BJ (cell line): ENCODE results near the gene NDUFB1. TPM values are rescaled to one million over a fixed set of nuclear protein-coding genes. Genes with fewer than 3 reads are reported as not detected.
A peak's percentile ranks its signal among the peaks of the same experiment; 100 is the strongest.

ENCODE experiments used
- CTCF ChIA-PET: fragments of 350-600 bp; formaldehyde crosslinking; extraction: SDS; loops from one replicate; lab custom pipeline; 2021; ENCODE audit warnings: antibody characterized with exemption, inconsistent platforms; lab: Yijun Ruan, JAX
- POLR2A ChIA-PET: fragments of 300-600 bp; sonication (Branson Sonifier 250); formaldehyde crosslinking; extraction: SDS; loops from one replicate; lab custom pipeline; 2021; ENCODE audit warnings: antibody characterized with exemption; lab: Charles Lee
- DNase-seq: peaks from one replicate; pipeline ENCODE4 v3.0.0-alpha.2; 2011; ENCODE audit warnings: low read depth
- H3K27me3 ChIP-seq: 2 replicates; pipeline ENCODE4 v1.6.0; 2011; ENCODE audit warnings: low read length; ENCODE audit not compliant: control insufficient read depth, insufficient read depth
- H3K36me3 ChIP-seq: 2 replicates; pipeline ENCODE4 v1.5.1; 2011; ENCODE audit warnings: low read length; ENCODE audit not compliant: control insufficient read depth, insufficient read depth
- H3K4me3 ChIP-seq: 2 replicates; pipeline ENCODE4 v1.5.1; 2011; ENCODE audit warnings: low read depth, mild to moderate bottlenecking, control low read depth, low read length
- CTCF ChIP-seq: IDR thresholded peaks from 2 replicates; pipeline ENCODE4 v1.5.1; 2011; ENCODE audit warnings: low read depth, mild to moderate bottlenecking, control low read depth, inconsistent platforms, low read length, moderate library complexity; ENCODE audit not compliant: insufficient read depth
- polyA plus RNA-seq: library from polyadenylated mRNA; depleted of rRNA; stranded (reverse); fragments of >200 nt; gene quantifications from 2 replicates; pipeline ENCODE4 v1.2.3, GENCODE V29; 2011

Gene NDUFB1
- polyA plus RNA-seq, 1 experiment, result 163 TPM

GRCh38 chr14:92108345-92109254, 12.9 kb downstream of the NDUFB1 start:
- POLR2A ChIA-PET, result no interaction called here
- no peak for DNase-seq
- no peak for TF ChIP-seq CTCF
- Histone ChIP-seq H3K27me3 (no peaks in the 10 kb centered on the region), H3K4me3 (no peak overlapping the region), H3K36me3 (no peaks in the 10 kb centered on the region)
- CTCF ChIA-PET, result interaction anchor here (0.6 to 5.5 kb wide), 3 partner anchors 11 to 537 kb away, joined by 3 to 76 read pairs (median 5); partner anchors contain the start of genes CPSF2 and NDUFB1

- CTCF ChIA-PET, result interaction anchor here (0.6 to 5.5 kb wide), 13 partner anchors 9 to 413 kb away, joined by 3 to 76 read pairs (median 3); partner anchors contain the start of genes CPSF2, NDUFB1 and TRIP11
- H3K27me3 ChIP-seq, result no peaks in the 10 kb centered on the region
- POLR2A ChIA-PET, result interaction anchor here (0.5 to 1.3 kb wide), 4 partner anchors 15 to 67 kb away, joined by 3 to 13 read pairs (median 3); partner anchors contain the start of genes CPSF2, NDUFB1 and TRIP11
- DNase-seq, result peak; percentile 80
- no peaks in the 10 kb centered on the region for H3K36me3 ChIP-seq
- peak; percentile 90 for TF ChIP-seq CTCF
- peak within 1 kb of the TSS; percentile 80 for H3K4me3 ChIP-seq
These were observed 15.2 kb downstream of the NDUFB1 start, which contains the start of gene ATXN3 for GRCh38 chr14:92106143-92106926. Gene ATXN3 (minus strand): TSS chr14:92106582. CDS start chr14:92106552, 30 bp downstream.

- no peak for TF ChIP-seq CTCF
- Histone ChIP-seq H3K27me3 (no peaks in the 10 kb centered on the region), H3K36me3 (no peaks in the 10 kb centered on the region), H3K4me3 (peak overlapping the region; percentile 80)
- CTCF ChIA-PET, result interaction anchor here (0.7 to 5.5 kb wide), 5 partner anchors 9 to 350 kb away, joined by 3 to 76 read pairs (median 3); partner anchors contain the start of genes CPSF2 and NDUFB1
- POLR2A ChIA-PET, result interaction anchor here (1.3 kb wide), 2 partner anchors 16 to 66 kb away, joined by 3 to 13 read pairs; partner anchors contain the start of genes CPSF2, NDUFB1 and TRIP11
- peak; percentile 22 for DNase-seq
These were observed 15.7 kb downstream of the NDUFB1 start for GRCh38 chr14:92105893-92106142.

- no peak for DNase-seq
- peak overlapping the region; percentile 80 for H3K4me3 ChIP-seq
- no peaks in the 10 kb centered on the region for H3K27me3 ChIP-seq
- H3K36me3 ChIP-seq, result no peaks in the 10 kb centered on the region
- ChIA-PET POLR2A (interaction anchor here (1.3 kb wide), 2 partner anchors 16 to 66 kb away, joined by 3 to 13 read pairs; partner anchors contain the start of genes CPSF2, NDUFB1 and TRIP11), CTCF (interaction anchor here (0.6 to 5.5 kb wide), 5 partner anchors 14 to 351 kb away, joined by 3 to 76 read pairs (median 3); partner anchors contain the start of genes CPSF2 and NDUFB1)
- TF ChIP-seq CTCF, result no peak
These were observed 16.2 kb downstream of the NDUFB1 start for GRCh38 chr14:92105073-92105892.
